HG03025 (cell line): Measurements from ENCODE around the gene OXNAD1.
A peak's percentile ranks its signal among the peaks of the same experiment; 100 is the strongest.

Source experiments
- ATAC-seq: cut with Tn5 transposase; IDR thresholded peaks from one replicate; pipeline ENCODE4 v1.9.1; 2021; ENCODE audit warnings: mild to moderate bottlenecking, moderate library complexity; ENCODE audit not compliant: unreplicated experiment, low FRiP score

OXNAD1 gene, protein sequence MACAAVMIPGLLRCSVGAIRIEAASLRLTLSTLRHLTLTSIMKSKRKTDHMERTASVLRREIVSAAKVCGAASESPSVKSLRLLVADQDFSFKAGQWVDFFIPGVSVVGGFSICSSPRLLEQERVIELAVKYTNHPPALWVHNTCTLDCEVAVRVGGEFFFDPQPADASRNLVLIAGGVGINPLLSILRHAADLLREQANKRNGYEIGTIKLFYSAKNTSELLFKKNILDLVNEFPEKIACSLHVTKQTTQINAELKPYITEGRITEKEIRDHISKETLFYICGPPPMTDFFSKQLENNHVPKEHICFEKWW

GRCh38 chr3:16264708-16265454 is at the start of gene OXNAD1, which contains the start of gene DPH3:
Gene OXNAD1 (plus strand): TSS chr3:16265212. CDS start chr3:16270953, 5,741 bp downstream.
Gene DPH3 (minus strand): TSS chr3:16264943. CDS start chr3:16264876, 67 bp downstream.
- peak; percentile 98 for ATAC-seq

GRCh38 chr3:16216373-16216935 is 48.6 kb upstream of the OXNAD1 start:
- no peak for ATAC-seq

DNA sequence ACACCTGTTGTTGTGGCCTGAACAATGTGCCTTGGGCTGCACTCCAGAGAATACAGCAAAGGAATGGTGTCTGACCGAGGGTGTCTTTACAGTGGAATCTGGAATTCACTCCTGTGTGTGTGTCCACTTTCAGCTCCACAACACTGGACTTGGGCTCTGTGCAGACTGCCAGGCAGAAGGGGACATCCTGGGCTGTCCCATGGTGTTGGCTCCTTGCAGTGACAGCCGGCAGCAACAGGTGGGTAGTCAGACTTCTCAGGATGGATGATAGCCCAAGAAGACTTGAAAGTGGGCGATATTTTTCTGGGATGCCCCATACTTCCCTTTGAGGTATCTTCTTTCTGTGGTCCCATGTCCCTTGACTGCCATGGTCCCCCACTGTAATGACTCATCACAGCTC is 45.2 kb upstream of the OXNAD1 start:
- no peak for ATAC-seq

- no peak for ATAC-seq
Measured at GRCh38 chr3:16221990-16222389, 43.0 kb upstream of the OXNAD1 start.

DNA sequence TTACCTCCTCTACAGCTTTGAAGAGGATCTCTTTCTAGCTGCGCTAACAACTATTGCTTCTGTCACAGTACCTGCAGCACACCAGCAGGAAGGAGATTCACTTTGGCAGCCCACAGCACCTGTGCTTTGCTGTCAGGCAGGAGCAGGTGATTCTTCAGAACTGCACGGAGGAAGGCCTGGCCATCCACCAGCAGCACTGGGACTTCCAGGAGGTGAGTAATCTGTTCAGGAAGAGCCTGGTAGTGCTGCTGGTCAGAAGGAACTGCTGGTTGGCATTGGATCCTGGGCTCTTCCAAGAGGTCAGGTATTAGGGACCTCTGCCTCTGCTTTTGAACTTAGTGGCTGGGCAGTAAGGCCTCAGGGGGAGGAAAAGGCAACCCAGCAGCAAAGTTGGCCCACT is 42.5 kb upstream of the OXNAD1 start:
- ATAC-seq: no peak

DNA sequence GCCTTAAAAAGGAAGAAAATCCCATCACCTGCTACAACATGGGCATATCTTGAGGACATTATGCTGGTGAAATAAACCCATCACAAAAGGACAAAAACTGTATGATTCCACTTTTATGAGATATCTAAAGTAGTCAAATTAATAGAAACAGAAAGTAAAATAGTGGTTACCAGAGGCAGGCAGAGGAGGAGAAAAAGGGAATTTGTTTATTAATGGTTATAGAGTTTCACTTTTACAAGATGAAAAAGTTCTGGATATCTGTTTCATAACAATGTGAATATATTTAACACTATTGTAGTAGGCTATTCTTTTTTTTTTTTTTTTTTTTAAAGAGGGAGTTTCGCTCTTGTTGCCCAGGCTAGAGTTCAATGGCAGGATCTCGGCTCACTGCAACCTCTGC is 40.7 kb upstream of the OXNAD1 start:
- no peak for ATAC-seq

- ATAC-seq: no peak
Measured at GRCh38 chr3:16227566-16227965, 37.4 kb upstream of the OXNAD1 start.

DNA sequence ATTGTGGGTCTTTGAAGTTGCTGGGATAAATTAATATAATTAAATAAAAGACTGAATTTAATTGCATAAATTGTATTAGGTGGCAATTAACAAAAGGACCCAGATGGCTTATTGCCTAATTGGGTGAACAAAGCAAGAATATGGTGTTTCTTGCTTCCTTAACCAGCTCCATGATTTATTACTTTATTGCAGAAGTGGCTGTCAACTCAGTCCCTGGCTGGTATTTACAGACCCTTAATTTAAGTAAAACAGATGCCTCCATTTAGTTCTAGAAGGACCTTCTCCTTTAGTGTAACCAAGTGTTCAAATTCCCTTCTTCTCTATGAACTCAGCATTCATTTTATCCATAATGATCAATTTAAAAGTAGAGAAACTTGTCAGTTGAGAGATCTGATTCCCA is 35.3 kb upstream of the OXNAD1 start:
- no peak for ATAC-seq

- no peak for ATAC-seq
Measured at GRCh38 chr3:16231983-16232382, 33.0 kb upstream of the OXNAD1 start.

DNA sequence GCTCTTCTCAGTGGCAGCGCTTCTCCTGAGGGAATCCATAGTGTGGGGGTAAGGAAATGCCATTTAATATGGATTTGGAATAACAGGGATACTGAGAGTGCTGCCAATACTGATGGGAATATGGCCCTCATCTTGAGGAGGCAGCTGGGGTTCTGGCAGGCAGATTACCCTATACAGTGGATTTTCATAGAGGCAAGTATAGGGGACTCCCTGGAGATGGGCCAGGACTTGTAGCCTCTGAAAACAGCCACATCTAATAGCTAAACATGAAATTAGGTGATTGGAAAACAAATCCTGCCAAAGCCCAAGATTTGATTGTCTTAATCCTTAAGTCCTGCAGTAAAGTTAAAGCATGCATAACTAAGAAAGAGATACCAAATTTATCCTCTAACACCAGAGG is 31.2 kb upstream of the OXNAD1 start:
- no peak for ATAC-seq

- ATAC-seq: no peak
Measured at GRCh38 chr3:16234281-16234680, 30.7 kb upstream of the OXNAD1 start.

DNA sequence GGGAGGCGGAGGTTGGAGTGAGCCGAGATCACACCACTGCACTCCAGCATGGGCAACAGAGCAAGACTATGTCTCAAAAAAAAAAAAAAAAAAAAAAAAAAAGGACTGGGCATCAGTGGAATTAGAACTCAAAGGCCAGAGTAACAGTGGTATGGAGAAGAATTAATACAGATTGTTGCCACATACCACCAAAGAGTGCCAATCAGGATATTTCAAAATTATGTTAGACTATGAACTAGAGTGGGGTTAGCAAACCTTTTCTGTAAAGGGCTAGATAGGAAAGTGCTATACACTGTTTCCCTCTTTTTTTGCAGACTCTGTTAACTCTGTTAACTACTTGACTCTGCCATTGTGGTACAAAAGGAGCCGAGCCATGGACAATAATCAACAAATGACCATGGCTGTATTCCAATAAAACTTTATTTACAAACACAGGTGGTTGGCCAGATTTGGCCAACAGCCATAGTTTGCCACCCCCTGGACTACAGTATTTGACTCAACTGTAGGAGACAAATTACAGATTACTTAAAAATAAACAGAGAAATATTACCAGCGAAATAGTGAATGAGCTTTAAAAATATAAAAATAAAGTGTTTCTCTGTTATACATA is 28.9 kb upstream of the OXNAD1 start:
- no peak for ATAC-seq

DNA sequence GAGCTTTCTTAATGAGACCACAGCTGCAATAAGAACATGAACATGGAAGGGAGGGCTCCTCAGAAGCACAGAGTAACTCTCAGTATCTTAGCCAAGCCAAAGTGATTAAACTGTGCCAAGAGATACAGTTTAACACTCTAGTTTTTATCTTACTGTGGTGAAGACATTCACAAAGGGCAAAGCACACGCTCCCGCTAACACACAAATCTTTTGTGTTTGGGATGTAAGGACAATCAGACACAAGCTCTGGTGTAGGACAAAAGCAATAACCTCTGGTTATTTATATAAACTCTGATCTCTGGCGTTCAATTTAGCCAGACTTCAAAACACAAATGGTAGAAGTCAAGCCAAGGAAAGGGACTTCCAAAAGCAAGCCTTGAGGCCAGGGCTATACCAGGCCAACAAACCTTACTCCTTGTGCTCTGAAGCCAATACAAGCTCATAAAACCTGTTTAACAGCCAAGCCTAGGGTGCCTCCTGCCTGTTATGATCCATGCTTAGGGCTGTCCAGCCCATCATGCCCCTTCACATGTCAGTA is 28.1 kb upstream of the OXNAD1 start:
- ATAC-seq: no peak

DNA sequence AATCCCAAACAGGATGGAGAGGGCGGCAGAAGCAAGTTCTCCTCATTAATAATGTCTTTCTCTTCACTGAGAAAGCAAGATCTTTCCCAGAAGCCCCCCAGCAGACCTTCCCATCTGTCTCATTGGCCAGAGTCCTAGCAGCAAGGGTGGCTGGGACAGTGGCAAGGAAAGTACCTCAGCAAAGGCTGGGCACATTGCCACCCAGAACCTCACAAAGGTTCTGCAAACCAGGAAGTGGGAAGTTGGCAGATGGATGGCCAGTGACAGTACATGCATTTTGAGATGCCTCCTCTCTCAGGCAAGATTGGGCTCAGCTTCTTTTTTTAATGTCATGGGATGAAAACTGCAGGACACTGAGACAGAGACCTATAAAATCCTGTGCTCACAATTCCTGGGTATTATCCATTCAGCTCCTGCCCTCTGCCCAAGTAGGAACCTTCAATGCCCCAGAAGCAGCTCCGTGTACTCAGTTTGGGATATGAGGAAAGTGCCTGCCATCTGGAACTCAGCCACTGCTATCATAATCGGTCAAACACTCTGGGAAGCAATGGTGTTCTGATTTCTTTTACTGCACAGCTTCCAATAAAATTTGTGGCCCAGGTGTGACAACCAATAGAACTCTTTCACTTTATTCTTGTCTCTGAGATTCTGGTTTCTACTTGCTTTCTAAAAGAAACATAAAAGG is 25.8 kb upstream of the OXNAD1 start:
- ATAC-seq: no peak

- no peak for ATAC-seq
Measured at GRCh38 chr3:16239780-16240179, 25.2 kb upstream of the OXNAD1 start.

GRCh38 chr3:16240229-16241023 is 24.6 kb upstream of the OXNAD1 start:
- no peak for ATAC-seq

DNA sequence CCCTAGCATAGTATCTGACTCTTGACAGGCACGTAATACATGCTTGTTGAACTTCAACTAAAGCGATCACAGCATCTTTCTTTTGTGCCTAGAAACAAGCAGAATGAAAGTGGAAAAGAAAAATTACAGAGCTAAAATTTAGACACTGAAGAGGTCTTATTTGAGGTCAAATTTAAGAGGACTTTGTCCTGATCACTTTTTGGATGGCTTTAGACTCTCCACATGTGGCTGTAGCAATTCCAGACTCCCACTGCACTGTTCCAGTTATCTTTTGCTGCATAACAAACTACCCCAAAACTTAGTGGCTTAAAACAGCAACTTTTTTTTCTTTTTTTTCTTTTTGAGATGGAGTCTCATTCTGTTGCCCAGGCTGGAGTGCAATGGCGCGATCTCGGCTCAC is 23.8 kb upstream of the OXNAD1 start:
- no peak for ATAC-seq

- no peak for ATAC-seq
Measured at GRCh38 chr3:16242177-16242576, 22.8 kb upstream of the OXNAD1 start.

- ATAC-seq: no peak
Measured at GRCh38 chr3:16243706-16244490, 21.1 kb upstream of the OXNAD1 start.
